Transverse colon (tissue), 4 donors: Measurements from ENCODE around the gene PTMS.

ENCODE experiments used
- CTCF ChIP-seq, 5 experiments: fragments of 200-600 bp in 3 of 5; fragments of 450-650 bp in 2 of 5; sonication (generic) in 3 of 5; IDR thresholded peaks; 1 replicate in 2 of 5; 2 replicates in 3 of 5; pipeline ENCODE4 v1.5.1; 2016 to 2017; ENCODE audit warnings: antibody characterized with exemption in 5 of 5, inconsistent platforms in 3 of 5, mild to moderate bottlenecking in 2 of 5, moderate library complexity in 1 of 5
- EP300 ChIP-seq: sonication (generic); formaldehyde crosslinking; IDR thresholded peaks from one replicate; pipeline ENCODE4 v1.6.1; 2017; ENCODE audit warnings: antibody characterized with exemption, low read depth
- POLR2A ChIP-seq: fragments of 450-650 bp; IDR thresholded peaks from one replicate; pipeline ENCODE4 v1.6.1; 2016; ENCODE audit warnings: antibody characterized with exemption, mild to moderate bottlenecking, moderate library complexity
- POLR2AphosphoS5 ChIP-seq, 3 donors: sonication (generic); formaldehyde crosslinking; IDR thresholded peaks; one replicate each; pipeline ENCODE4 v1.6.1; 2016; ENCODE audit warnings: antibody characterized with exemption in 3 of 3

GRCh38 chr12:6757028-6757690, 9.0 kb upstream of the PTMS start:
- TF ChIP-seq CTCF (IDR thresholded peaks at IDR 0.05): no peak
- TF ChIP-seq EP300: no peak
- TF ChIP-seq POLR2A: no peak
- TF ChIP-seq POLR2AphosphoS5 (IDR thresholded peaks at IDR 0.05): no peak
